HepG2 (cell line): ENCODE data around the gene ABCC12. TPM values are rescaled to one million over a fixed set of nuclear protein-coding genes. Genes with fewer than 3 reads are reported as not detected.

Source experiments
- CBX1 ChIP-seq: IDR thresholded peaks from one replicate; pipeline ENCODE4 v1.6.1; 2016; ENCODE audit warnings: antibody characterized with exemption, low read depth
- GLMP ChIP-seq: sonication (generic); formaldehyde crosslinking; IDR thresholded peaks from 2 replicates; pipeline ENCODE4 v1.9.0; 2021; ENCODE audit warnings: missing genetic modification reagents, mild to moderate bottlenecking, borderline replicate concordance
- HMG20A ChIP-seq: IDR thresholded peaks from 2 replicates; pipeline ENCODE4 v1.6.1; 2016; ENCODE audit warnings: borderline replicate concordance
- HOXA3 ChIP-seq: sonication (generic); formaldehyde crosslinking; IDR thresholded peaks from 2 replicates; pipeline ENCODE4 v1.5.0; 2020; ENCODE audit warnings: missing genetic modification reagents
- RNF2 ChIP-seq: fragments of 450-650 bp; conservative IDR thresholded peaks from 2 replicates; pipeline ENCODE4 v1.6.1; 2016; ENCODE audit warnings: low read depth
- ZNF101 ChIP-seq: sonication (generic); formaldehyde crosslinking; IDR thresholded peaks from 2 replicates; pipeline ENCODE4 v1.4.0; 2020; ENCODE audit warnings: mild to moderate bottlenecking, low read depth, missing genetic modification reagents, borderline replicate concordance
- ZNF24 ChIP-seq: fragments of 450-650 bp; IDR thresholded peaks from 2 replicates; pipeline ENCODE4 v1.6.1; 2017; ENCODE audit warnings: antibody characterized with exemption, mild to moderate bottlenecking
- ZNF382 ChIP-seq: sonication (generic); formaldehyde crosslinking; IDR thresholded peaks from 2 replicates; pipeline ENCODE4 v1.5.0; 2020; ENCODE audit warnings: missing genetic modification reagents, mild to moderate bottlenecking, borderline replicate concordance
- ZNF432 ChIP-seq: sonication (generic); formaldehyde crosslinking; IDR thresholded peaks from 2 replicates; pipeline ENCODE4 v1.5.0; 2020; ENCODE audit warnings: missing genetic modification reagents, mild to moderate bottlenecking, borderline replicate concordance
- ZNF646 ChIP-seq: sonication (generic); formaldehyde crosslinking; IDR thresholded peaks from 2 replicates; pipeline ENCODE4 v1.9.0; 2021; ENCODE audit warnings: mild to moderate bottlenecking, missing genetic modification reagents
- polyA plus RNA-seq, 8 experiments: library from polyadenylated mRNA; depleted of rRNA in 3 of 8; stranded (reverse) in 7 of 8; unstranded in 1 of 8; fragments of >200 nt; fragmentation: Illumina TruSeq in 4 of 8; extraction: Trizol in 4 of 8; gene quantifications; 2 replicates each; pipeline versions ENCODE4 v1.2.1 to v1.2.3, GENCODE V29; 2011 to 2016; ENCODE audit warnings: low read depth in 4 of 8, missing spikeins in 1 of 8, mixed read lengths in 1 of 8; ENCODE audit not compliant: insufficient read depth in 1 of 8
- total RNA-seq, 5 experiments: library from RNA; depleted of rRNA; stranded (reverse); fragments of >200 nt; fragmentation: Illumina TruSeq; extraction: Trizol; gene quantifications; 2 replicates each; pipeline ENCODE4 v1.2.3, GENCODE V29; 2016; ENCODE audit warnings: low read depth in 1 of 5

Gene ABCC12
- total and polyA plus RNA-seq, 2 of the 13 experiments (the other 11 are each of a cell fraction or from before 2014, with no cell fraction given) = not detected

- no peak for TF ChIP-seq ZNF646 (CRISPR knock-in tag)
- no peak for TF ChIP-seq RNF2
- TF ChIP-seq ZNF101 (CRISPR knock-in tag) = no peak
- TF ChIP-seq HOXA3 (CRISPR knock-in tag) = no peak
- no peak for TF ChIP-seq ZNF24
- no peak for TF ChIP-seq HMG20A (CRISPR knock-in tag)
- no peak for TF ChIP-seq ZNF432
- TF ChIP-seq CBX1 = no peak
- no peak for TF ChIP-seq ZNF382 (CRISPR knock-in tag)
- TF ChIP-seq GLMP (CRISPR knock-in tag) = no peak
Observed at GRCh38 chr16:48110000-48110399, 45.8 kb downstream of the ABCC12 start (continued).
